Keratinocyte (primary cell): ENCODE data around the gene CNNM2.

Experiments
- EZH2 ChIP-seq: IDR thresholded peaks from one replicate; pipeline ENCODE4 v1.6.1; 2012; ENCODE audit warnings: inconsistent platforms, mild to moderate bottlenecking, low read length, moderate library complexity
- TF ChIP-seq, protein P1 (sequence below), 3 experiments: IDR thresholded peaks in 1 of 3; conservative IDR thresholded peaks in 1 of 3; optimal IDR thresholded peaks in 1 of 3; 2 replicates in 2 of 3; 3 replicates in 1 of 3; pipeline versions ENCODE3 to v1.5.1; 2011; ENCODE audit warnings: low read length in 3 of 3, mild to moderate bottlenecking in 3 of 3, moderate library complexity in 2 of 3, control low read depth in 1 of 3, inconsistent platforms in 1 of 3; ENCODE audit not compliant: insufficient read depth in 2 of 3; ENCODE audit errors: extremely low read depth in 1 of 3

- no peak for TF ChIP-seq EZH2
- TF ChIP-seq, protein P1, sequence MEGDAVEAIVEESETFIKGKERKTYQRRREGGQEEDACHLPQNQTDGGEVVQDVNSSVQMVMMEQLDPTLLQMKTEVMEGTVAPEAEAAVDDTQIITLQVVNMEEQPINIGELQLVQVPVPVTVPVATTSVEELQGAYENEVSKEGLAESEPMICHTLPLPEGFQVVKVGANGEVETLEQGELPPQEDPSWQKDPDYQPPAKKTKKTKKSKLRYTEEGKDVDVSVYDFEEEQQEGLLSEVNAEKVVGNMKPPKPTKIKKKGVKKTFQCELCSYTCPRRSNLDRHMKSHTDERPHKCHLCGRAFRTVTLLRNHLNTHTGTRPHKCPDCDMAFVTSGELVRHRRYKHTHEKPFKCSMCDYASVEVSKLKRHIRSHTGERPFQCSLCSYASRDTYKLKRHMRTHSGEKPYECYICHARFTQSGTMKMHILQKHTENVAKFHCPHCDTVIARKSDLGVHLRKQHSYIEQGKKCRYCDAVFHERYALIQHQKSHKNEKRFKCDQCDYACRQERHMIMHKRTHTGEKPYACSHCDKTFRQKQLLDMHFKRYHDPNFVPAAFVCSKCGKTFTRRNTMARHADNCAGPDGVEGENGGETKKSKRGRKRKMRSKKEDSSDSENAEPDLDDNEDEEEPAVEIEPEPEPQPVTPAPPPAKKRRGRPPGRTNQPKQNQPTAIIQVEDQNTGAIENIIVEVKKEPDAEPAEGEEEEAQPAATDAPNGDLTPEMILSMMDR (optimal IDR thresholded peaks at IDR 0.05 in 1 of 3, IDR thresholded peaks at IDR 0.05 in 1 of 3, conservative IDR thresholded peaks at IDR 0.05 in 1 of 3; ENCODE audit: extremely low read depth in 1 of 3, insufficient read depth in 2 of 3, low read length in 3 of 3) = no peak
Measured at GRCh38 chr10:103054621-103055020, 136.5 kb downstream of the CNNM2 start.
